ENCODE data around the gene UBA7.

The UBA7 gene

GRCh38 chr3:49803465-49804140 is 10.2 kb downstream of the UBA7 start:
- peaks cover 11% of the 10 kb centered on the region for H3K4me1 ChIP-seq (ENCODE audit: insufficient read depth, low read length)
- no peaks in the 10 kb centered on the region for H3K36me3 ChIP-seq (ENCODE audit: insufficient read depth, low read length)

GRCh38 chr3:49802719-49803464 is 10.9 kb downstream of the UBA7 start, which contains the start of gene INKA1:
Gene INKA1, plus strand, starts transcription at chr3:49803261. Its CDS starts 132 bp downstream, at chr3:49803393.
- Histone ChIP-seq H3K9ac (ENCODE audit: low read depth, low read length) (peak within 1 kb of the TSS; percentile 14), H3K27ac (ENCODE audit: low read depth, low read length) (no peak within 1 kb of the TSS), H3K27me3 (ENCODE audit: insufficient read depth, low read length) (peaks cover 34% of the 10 kb centered on the region), H3K4me3 (ENCODE audit: low read length) (peak within 1 kb of the TSS; percentile 77), H3K36me3 (ENCODE audit: insufficient read depth, low read length) (no peaks in the 10 kb centered on the region), H3K4me1 (ENCODE audit: insufficient read depth, low read length) (peaks cover 11% of the 10 kb centered on the region), H3K9me3 (ENCODE audit: insufficient read depth, low read depth, low read length) (no peaks in the 10 kb centered on the region)
- under 1% methylated on average over 71 of the region's 71 CpGs for WGBS

More at GRCh38 chr3:49803465-49804140, 10.2 kb downstream of the UBA7 start:
- 11% methylated on average over 41 of the region's 41 CpGs for WGBS
- H3K9me3 ChIP-seq (ENCODE audit: insufficient read depth, low read depth, low read length), result no peaks in the 10 kb centered on the region
- H3K9ac ChIP-seq (ENCODE audit: low read depth, low read length), result peak overlapping the region; percentile 14; the same call in 1 of the 2 replicates
- peaks cover 34% of the 10 kb centered on the region for H3K27me3 ChIP-seq (ENCODE audit: insufficient read depth, low read length)
- H3K4me3 ChIP-seq (ENCODE audit: low read length), result peak overlapping the region; percentile 77
- no peak overlapping the region for H3K27ac ChIP-seq (ENCODE audit: low read depth, low read length)

DNA sequence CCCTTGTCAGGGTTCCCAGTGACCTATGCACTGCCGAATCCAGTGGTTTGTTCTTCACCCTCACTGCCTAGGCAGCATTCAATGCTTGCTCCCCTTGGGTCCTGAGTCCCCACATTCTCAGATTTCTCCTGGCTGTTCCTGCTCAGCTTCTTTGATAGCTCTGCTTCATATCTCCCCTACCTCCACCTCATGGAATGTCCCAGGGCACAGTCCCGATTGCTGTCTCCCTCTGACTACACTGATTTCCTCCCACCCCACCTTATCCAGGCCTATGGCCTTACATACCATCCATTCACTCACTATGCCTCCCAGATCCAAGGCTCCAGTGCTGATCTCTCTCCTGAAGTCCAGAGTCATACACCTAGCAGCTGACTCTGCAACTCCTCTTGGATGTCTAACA is 12.6 kb downstream of the UBA7 start:
- Histone ChIP-seq H3K4me3 (ENCODE audit: low read length) (no peak overlapping the region), H3K27ac (ENCODE audit: low read depth, low read length) (no peak overlapping the region), H3K27me3 (ENCODE audit: insufficient read depth, low read length) (peaks cover 34% of the 10 kb centered on the region), H3K9ac (ENCODE audit: low read depth, low read length) (no peak overlapping the region), H3K36me3 (ENCODE audit: insufficient read depth, low read length) (no peaks in the 10 kb centered on the region), H3K9me3 (ENCODE audit: insufficient read depth, low read depth, low read length) (no peaks in the 10 kb centered on the region), H3K4me1 (ENCODE audit: insufficient read depth, low read length) (0 out of 2 replicates have a peak, but pooled peaks cover 4% of the 10 kb centered on the region)
- WGBS, result 89% methylated on average over 2 of the region's 2 CpGs

DNA sequence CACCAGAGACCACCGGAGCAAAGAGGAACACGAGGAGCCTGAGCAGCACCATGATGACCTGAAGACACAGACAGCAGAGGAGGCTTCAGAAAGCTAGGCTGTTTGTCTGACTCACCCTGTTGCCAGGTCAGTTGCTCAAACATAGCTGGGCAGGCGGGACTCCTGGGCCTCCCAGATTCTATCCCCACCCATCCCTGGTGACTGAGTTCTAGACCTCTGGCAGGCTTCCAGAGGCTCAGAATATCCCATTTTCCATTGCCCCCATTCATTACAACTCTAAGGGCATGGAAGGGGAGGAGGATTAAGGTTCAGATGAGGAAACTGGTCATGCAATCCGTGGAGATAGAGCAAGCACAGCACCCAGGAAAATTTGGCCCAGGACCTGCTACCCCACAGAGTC is 14.0 kb downstream of the UBA7 start, which contains the start of gene CDHR4:
TSS of gene CDHR4 (minus strand) at position 113 of the 400 bp plus-strand sequence. CDS start at position 52, 61 bp downstream.
- no peaks in the 10 kb centered on the region for H3K4me1 ChIP-seq (ENCODE audit: insufficient read depth, low read length)
- no peak within 1 kb of the TSS for H3K4me3 ChIP-seq (ENCODE audit: low read length)
- H3K9ac ChIP-seq (ENCODE audit: low read depth, low read length), result no peak within 1 kb of the TSS
- H3K36me3 ChIP-seq (ENCODE audit: insufficient read depth, low read length), result no peaks in the 10 kb centered on the region
- H3K27me3 ChIP-seq (ENCODE audit: insufficient read depth, low read length), result peaks cover 28% of the 10 kb centered on the region
- no peak within 1 kb of the TSS for H3K27ac ChIP-seq (ENCODE audit: low read depth, low read length)
- no peaks in the 10 kb centered on the region for H3K9me3 ChIP-seq (ENCODE audit: insufficient read depth, low read depth, low read length)
- WGBS, result 82% methylated on average over 4 of the region's 4 CpGs

DNA sequence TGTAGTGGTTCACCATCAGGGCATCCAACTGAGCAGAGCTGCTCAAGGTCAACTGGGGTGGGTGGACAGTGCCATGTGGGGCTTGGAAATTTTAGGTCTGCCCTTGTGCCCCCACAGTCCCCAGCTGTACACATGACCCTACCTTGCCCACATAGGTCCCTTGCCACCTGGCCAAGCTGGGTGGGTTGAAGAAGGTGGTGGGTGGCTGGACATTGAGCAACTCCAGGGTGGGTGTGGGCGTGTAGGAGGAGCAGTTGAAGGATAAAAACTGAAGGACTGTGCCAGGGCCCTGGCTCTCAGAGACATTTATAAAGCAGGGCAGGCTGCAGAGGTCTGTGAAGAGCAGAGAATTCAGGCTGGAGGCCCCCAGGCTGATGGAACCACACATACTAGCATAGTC is 14.6 kb downstream of the UBA7 start:
- H3K9me3 ChIP-seq (ENCODE audit: insufficient read depth, low read depth, low read length), result no peaks in the 10 kb centered on the region
- no peak overlapping the region for H3K27ac ChIP-seq (ENCODE audit: low read depth, low read length)
- peaks cover 21% of the 10 kb centered on the region for H3K27me3 ChIP-seq (ENCODE audit: insufficient read depth, low read length)
- no peak overlapping the region for H3K4me3 ChIP-seq (ENCODE audit: low read length)
- H3K9ac ChIP-seq (ENCODE audit: low read depth, low read length), result no peak overlapping the region
- H3K36me3 ChIP-seq (ENCODE audit: insufficient read depth, low read length), result no peaks in the 10 kb centered on the region
- 78% methylated on average over 1 of the region's 1 CpG for WGBS
- no peaks in the 10 kb centered on the region for H3K4me1 ChIP-seq (ENCODE audit: insufficient read depth, low read length)

DNA sequence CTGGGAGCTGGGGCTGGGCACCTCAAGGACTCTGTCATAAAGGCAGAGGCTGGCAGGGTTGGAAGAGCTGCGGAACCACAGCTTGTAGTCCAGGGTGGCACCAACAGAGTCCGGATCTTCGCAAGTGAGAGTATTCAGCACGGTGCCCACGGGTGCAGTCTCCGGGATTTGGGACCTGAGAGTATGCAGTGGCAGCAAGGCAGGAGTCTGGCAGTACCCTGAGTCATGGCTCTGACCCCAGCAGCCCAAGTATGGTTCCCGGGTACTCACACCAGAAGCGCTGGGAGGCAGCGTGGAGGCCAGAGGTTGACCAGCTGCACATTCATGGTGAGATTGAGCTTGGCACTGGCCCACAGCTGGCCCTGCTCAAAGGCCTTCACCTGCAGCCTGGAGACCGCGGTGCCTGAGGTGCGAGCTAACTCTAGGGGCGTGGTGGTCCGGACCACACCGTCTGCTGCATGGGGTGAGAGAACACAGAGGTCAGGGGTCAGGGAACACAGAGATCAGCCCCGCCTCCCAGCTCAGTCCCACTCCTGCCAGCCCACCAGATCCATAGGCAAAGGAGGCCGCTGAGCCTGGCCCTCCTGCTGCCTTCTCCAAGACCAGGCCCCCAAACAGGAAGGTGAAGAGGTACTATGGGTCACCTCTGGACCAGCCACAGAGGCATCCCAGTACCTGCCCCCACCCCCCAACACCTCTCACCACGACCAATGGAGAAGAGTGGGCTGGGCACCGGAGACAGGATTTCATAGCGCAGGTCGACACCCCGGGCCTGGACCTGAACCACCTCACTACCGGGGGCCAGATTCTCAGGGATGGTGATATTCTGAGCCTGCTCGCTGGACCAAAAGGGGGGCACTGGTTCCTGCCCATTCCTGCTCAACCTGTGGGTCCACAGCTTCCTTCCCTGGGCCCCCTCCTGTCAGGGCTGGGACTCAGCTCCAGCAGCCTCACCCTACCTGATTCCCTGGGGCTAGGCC is 18.5 kb downstream of the UBA7 start:
- H3K36me3 ChIP-seq (ENCODE audit: insufficient read depth, low read length), result no peaks in the 10 kb centered on the region
- no peak overlapping the region for H3K4me3 ChIP-seq (ENCODE audit: low read length)
- no peaks in the 10 kb centered on the region for H3K27me3 ChIP-seq (ENCODE audit: insufficient read depth, low read length)
- H3K27ac ChIP-seq (ENCODE audit: low read depth, low read length), result no peak overlapping the region
- H3K4me1 ChIP-seq (ENCODE audit: insufficient read depth, low read length), result peaks cover 4% of the 10 kb centered on the region; the same call in 1 of the 2 replicates
- no peak overlapping the region for H3K9ac ChIP-seq (ENCODE audit: low read depth, low read length)
- no peaks in the 10 kb centered on the region for H3K9me3 ChIP-seq (ENCODE audit: insufficient read depth, low read depth, low read length)
- 92% methylated on average over 24 of the region's 24 CpGs for WGBS

DNA sequence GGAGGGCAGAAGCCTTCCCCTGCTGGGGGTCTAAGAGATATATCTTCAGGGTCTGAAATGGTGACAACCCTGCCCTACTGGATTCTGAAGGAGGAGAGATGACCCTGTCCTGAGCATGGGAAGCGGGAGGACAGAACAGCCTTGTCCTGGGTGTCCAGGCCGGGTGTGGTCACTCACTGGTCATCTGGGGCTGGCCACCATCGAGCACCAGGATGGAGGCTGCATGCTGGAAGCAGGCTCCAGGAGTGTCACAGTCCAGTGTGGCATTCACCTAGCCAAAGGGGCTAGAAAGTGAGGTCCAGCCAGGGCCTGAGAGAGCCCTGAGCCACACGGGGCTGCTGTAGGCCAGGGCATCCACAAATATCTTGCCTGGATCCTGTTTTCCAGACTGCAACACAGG is 19.3 kb downstream of the UBA7 start:
- no peaks in the 10 kb centered on the region for H3K36me3 ChIP-seq (ENCODE audit: insufficient read depth, low read length)
- H3K4me3 ChIP-seq (ENCODE audit: low read length), result no peak overlapping the region
- 88% methylated on average over 4 of the region's 4 CpGs for WGBS
- H3K9me3 ChIP-seq (ENCODE audit: insufficient read depth, low read depth, low read length), result no peaks in the 10 kb centered on the region
- no peak overlapping the region for H3K27ac ChIP-seq (ENCODE audit: low read depth, low read length)
- no peaks in the 10 kb centered on the region for H3K27me3 ChIP-seq (ENCODE audit: insufficient read depth, low read length)
- H3K4me1 ChIP-seq (ENCODE audit: insufficient read depth, low read length), result peaks cover 5% of the 10 kb centered on the region; the same call in 1 of the 2 replicates
- no peak overlapping the region for H3K9ac ChIP-seq (ENCODE audit: low read depth, low read length)

GRCh38 chr3:49793486-49794085 is 20.2 kb downstream of the UBA7 start:
- Histone ChIP-seq H3K9ac (ENCODE audit: low read depth, low read length) (no peak overlapping the region), H3K36me3 (ENCODE audit: insufficient read depth, low read length) (no peaks in the 10 kb centered on the region), H3K9me3 (ENCODE audit: insufficient read depth, low read depth, low read length) (no peaks in the 10 kb centered on the region), H3K4me3 (ENCODE audit: low read length) (no peak overlapping the region), H3K4me1 (ENCODE audit: insufficient read depth, low read length) (peaks cover 5% of the 10 kb centered on the region; the same call in 1 of the 2 replicates), H3K27me3 (ENCODE audit: insufficient read depth, low read length) (no peaks in the 10 kb centered on the region), H3K27ac (ENCODE audit: low read depth, low read length) (no peak overlapping the region)
- WGBS, result 96% methylated on average over 13 of the region's 13 CpGs

DNA sequence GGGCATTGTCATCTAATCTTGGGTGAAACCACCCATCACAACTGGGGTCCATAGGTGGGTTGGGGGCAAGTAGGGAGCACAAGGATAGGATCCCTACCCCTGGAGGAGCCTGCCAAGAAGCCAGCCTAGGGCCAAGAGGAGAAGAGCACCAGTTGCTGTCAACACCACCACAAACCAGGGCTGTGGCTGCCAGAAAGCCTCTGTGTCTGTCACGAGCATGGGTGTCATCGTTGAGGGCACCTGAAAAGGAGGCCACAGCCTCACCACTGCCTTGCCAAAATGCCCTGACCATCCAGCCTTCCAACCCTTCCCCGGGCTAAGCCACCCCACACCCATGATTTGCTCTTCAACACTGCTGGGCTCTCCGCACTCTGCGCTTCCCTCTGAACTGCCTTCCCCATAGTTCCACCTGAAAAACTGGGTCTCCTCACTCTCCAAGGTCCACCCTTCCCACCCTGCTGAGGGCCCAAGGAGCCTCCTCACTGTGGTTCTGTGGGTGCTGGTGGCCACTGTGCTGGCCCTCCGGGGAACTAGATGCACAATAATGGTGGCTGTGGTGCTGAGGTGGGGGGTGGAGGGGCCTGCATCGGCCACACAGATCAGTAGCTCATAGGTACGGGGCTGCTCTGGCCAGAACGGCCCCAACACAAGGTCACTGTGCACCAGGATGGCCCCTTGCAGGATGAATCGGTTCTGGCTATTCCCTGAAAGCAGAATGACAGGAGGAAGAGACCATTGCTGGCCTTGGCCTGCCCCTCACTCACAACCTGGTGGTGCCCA is 21.2 kb downstream of the UBA7 start:
- Histone ChIP-seq H3K36me3 (ENCODE audit: insufficient read depth, low read length) (no peaks in the 10 kb centered on the region), H3K4me3 (ENCODE audit: low read length) (no peak overlapping the region)
- WGBS, result 93% methylated on average over 10 of the region's 10 CpGs

GRCh38 chr3:49791571-49791970 is 22.2 kb downstream of the UBA7 start:
- Histone ChIP-seq H3K4me1 (ENCODE audit: insufficient read depth, low read length) (peaks cover 8% of the 10 kb centered on the region; the same call in 1 of the 2 replicates), H3K27ac (ENCODE audit: low read depth, low read length) (no peak overlapping the region), H3K27me3 (ENCODE audit: insufficient read depth, low read length) (no peaks in the 10 kb centered on the region), H3K9ac (ENCODE audit: low read depth, low read length) (no peak overlapping the region), H3K4me3 (ENCODE audit: low read length) (no peak overlapping the region), H3K36me3 (ENCODE audit: insufficient read depth, low read length) (no peaks in the 10 kb centered on the region), H3K9me3 (ENCODE audit: insufficient read depth, low read depth, low read length) (no peaks in the 10 kb centered on the region)
- WGBS, result 89% methylated on average over 4 of the region's 4 CpGs

More for the DNA sequence above, 21.2 kb downstream of the UBA7 start:
- Histone ChIP-seq H3K9ac (ENCODE audit: low read depth, low read length) (no peak overlapping the region), H3K9me3 (ENCODE audit: insufficient read depth, low read depth, low read length) (no peaks in the 10 kb centered on the region), H3K4me1 (ENCODE audit: insufficient read depth, low read length) (peaks cover 5% of the 10 kb centered on the region; the same call in 1 of the 2 replicates), H3K27ac (ENCODE audit: low read depth, low read length) (no peak overlapping the region), H3K27me3 (ENCODE audit: insufficient read depth, low read length) (no peaks in the 10 kb centered on the region)
